ENCODE data around the gene BEST2.
A peak's percentile ranks its signal among the peaks of the same experiment; 100 is the strongest.

BEST2 gene

DNA sequence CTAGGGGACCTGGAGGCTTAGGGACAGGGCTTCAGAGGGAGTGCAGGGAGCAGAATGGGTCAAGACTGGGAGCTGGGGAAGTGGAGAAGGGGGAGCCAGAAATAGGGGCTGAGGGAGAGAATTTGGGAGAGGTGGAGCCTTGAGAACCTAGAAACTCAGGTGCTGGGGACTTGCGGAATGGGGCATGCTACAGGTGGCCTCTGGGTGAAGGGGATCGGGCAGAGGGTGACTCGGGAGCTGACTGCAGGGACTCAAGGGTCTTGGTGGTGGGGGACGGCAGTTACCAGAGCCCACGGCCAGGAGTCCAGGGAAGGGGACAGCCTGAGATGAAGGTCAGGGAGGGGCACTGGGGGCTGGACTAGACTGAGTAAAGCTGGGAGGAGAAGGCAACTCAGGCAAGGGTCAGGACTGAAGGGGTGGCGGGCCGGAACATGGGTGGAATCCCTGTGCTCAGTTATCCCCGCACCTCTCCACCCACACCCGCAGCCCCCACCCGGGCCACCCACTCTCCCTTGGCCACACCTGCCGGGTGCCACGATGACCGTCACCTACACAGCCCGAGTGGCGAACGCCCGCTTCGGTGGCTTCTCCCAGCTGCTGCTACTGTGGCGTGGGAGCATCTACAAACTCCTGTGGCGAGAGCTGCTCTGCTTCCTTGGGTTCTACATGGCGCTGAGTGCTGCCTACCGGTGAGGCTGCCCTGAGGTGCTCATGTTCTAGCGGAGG lies 628 bp downstream of the BEST2 start:
- peaks cover 5% of the 10 kb centered on the region for H3K4me1 Mint-ChIP-seq
- H3K36me3 Mint-ChIP-seq = peaks cover 6% of the 10 kb centered on the region
- peak overlapping the region; percentile 55 for H3K27ac Mint-ChIP-seq
- no peaks in the 10 kb centered on the region for H3K9me3 Mint-ChIP-seq
- H3K4me3 Mint-ChIP-seq = no peak overlapping the region
- peaks cover 5% of the 10 kb centered on the region for H3K27me3 Mint-ChIP-seq

- H3K4me3 Mint-ChIP-seq = no peak overlapping the region
- H3K27me3 Mint-ChIP-seq = peaks cover 5% of the 10 kb centered on the region
- H3K9me3 Mint-ChIP-seq = no peaks in the 10 kb centered on the region
- H3K4me1 Mint-ChIP-seq = peaks cover 4% of the 10 kb centered on the region
- H3K27ac Mint-ChIP-seq = no peak overlapping the region
- H3K36me3 Mint-ChIP-seq = no peaks in the 10 kb centered on the region
These were observed 3.0 kb downstream of the BEST2 start for GRCh38 chr19:12754465-12755196.

DNA sequence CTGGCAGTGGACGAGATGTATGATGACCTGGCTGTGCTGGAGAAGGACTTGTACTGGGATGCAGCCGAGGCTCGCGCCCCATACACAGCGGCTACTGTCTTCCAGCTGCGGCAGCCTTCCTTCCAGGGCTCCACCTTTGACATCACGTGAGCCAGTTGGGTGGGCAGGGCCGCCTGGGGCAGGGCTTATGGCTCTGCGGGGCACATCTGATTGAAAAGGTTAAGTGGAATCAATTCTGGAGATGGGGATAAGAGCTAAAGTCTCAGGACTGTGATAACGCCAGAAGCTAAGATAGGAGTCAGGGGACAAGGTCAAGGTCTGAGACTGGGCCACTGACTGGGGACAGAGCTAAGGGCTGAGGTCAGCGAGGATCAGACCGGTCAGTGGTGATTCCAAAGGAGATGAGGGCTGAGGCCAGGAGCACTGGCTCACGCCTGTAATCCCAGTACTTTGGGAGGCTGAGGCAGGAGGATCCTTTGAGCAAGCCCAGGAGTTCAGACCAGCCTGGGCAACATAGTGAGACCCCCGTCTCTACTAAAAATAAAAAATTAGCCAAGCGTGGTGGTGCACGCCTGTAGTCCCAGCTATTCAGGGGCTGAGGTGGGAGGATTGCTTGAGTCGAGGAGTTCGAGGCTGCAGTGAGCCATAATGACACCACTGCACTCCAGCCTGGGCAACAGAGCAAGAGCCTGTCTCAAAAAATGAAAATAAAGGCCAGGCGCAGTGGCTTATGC lies 4.7 kb downstream of the BEST2 start:
- H3K27ac Mint-ChIP-seq = no peak overlapping the region
- peaks cover 4% of the 10 kb centered on the region for H3K27me3 Mint-ChIP-seq
- H3K36me3 Mint-ChIP-seq = no peaks in the 10 kb centered on the region
- H3K9me3 Mint-ChIP-seq = no peaks in the 10 kb centered on the region
- peaks cover 5% of the 10 kb centered on the region for H3K4me1 Mint-ChIP-seq
- H3K4me3 Mint-ChIP-seq = no peak overlapping the region

- Mint-ChIP-seq H3K27me3 (peaks cover 3% of the 10 kb centered on the region), H3K4me3 (peak overlapping the region; percentile 52), H3K27ac (no peak overlapping the region), H3K9me3 (no peaks in the 10 kb centered on the region), H3K36me3 (no peaks in the 10 kb centered on the region), H3K4me1 (peaks cover 5% of the 10 kb centered on the region)
These were observed 6.1 kb downstream of the BEST2 start for GRCh38 chr19:12757544-12758274.

- H3K27ac Mint-ChIP-seq = no peak overlapping the region
- no peaks in the 10 kb centered on the region for H3K9me3 Mint-ChIP-seq
- H3K27me3 Mint-ChIP-seq = peaks cover 3% of the 10 kb centered on the region
- no peak overlapping the region for H3K4me3 Mint-ChIP-seq
- peaks cover 5% of the 10 kb centered on the region for H3K4me1 Mint-ChIP-seq
- H3K36me3 Mint-ChIP-seq = no peaks in the 10 kb centered on the region
These were observed 8.1 kb downstream of the BEST2 start for GRCh38 chr19:12759686-12760085.

- Mint-ChIP-seq H3K4me1 (peaks cover 5% of the 10 kb centered on the region), H3K36me3 (no peaks in the 10 kb centered on the region), H3K4me3 (no peak overlapping the region), H3K9me3 (no peaks in the 10 kb centered on the region), H3K27ac (no peak overlapping the region), H3K27me3 (no peaks in the 10 kb centered on the region)
These were observed 11.5 kb downstream of the BEST2 start for GRCh38 chr19:12763100-12763499.

GRCh38 chr19:12764698-12765097 lies 13.1 kb downstream of the BEST2 start:
- Mint-ChIP-seq H3K27me3 (no peaks in the 10 kb centered on the region), H3K36me3 (no peaks in the 10 kb centered on the region), H3K9me3 (no peaks in the 10 kb centered on the region), H3K4me1 (peaks cover 5% of the 10 kb centered on the region), H3K4me3 (no peak overlapping the region), H3K27ac (no peak overlapping the region)

GRCh38 chr19:12766051-12766521 lies 14.5 kb downstream of the BEST2 start:
- H3K9me3 Mint-ChIP-seq = no peaks in the 10 kb centered on the region

DNA sequence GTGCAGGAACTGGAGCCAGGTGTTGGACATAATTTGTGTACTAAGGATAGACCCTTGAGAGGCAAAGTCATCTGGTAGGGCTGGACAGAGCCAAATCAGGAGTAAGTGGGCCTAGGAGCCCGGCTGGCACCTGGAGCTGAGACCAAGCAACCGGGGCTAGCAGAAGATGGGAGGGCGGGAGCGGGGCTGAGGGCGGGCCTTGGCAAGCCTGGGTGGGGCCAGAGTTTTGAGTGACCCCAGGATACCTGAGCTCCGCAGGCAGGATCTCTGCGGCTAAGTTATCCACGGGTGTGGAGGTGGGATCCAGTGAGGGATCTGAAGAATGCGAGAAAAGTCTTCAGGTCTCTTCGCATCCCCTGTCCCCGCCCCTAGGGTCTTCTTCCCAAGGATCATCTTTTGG lies 15.6 kb downstream of the BEST2 start:
- H3K27me3 Mint-ChIP-seq = no peaks in the 10 kb centered on the region
- no peaks in the 10 kb centered on the region for H3K4me1 Mint-ChIP-seq
- H3K4me3 Mint-ChIP-seq = no peak overlapping the region
- no peaks in the 10 kb centered on the region for H3K36me3 Mint-ChIP-seq
- no peaks in the 10 kb centered on the region for H3K9me3 Mint-ChIP-seq
- H3K27ac Mint-ChIP-seq = no peak overlapping the region

More at GRCh38 chr19:12766051-12766521, 14.5 kb downstream of the BEST2 start:
- Mint-ChIP-seq H3K27ac (no peak overlapping the region), H3K4me3 (no peak overlapping the region), H3K4me1 (no peaks in the 10 kb centered on the region), H3K36me3 (no peaks in the 10 kb centered on the region), H3K27me3 (no peaks in the 10 kb centered on the region)

DNA sequence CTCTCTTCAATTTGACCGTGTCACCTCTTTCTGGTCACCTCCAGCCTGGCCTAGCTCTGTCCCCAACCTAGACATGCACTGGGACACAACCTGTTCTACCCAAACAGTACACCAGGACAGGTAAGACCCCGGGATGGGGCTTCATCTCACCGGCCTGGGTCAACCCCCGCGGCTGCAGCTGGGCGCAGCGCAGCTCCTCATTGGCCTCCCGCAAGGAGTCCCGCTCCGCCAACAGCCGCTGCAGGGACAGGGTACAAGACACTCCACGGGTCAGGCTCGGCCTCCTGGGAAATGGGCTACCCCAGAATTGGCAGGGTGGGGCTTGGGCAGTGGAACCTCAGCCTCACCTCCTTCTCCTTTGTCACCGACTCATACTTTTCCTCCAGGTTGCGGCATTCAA lies 16.1 kb downstream of the BEST2 start:
- Mint-ChIP-seq H3K27ac (no peak overlapping the region), H3K36me3 (no peaks in the 10 kb centered on the region), H3K9me3 (no peaks in the 10 kb centered on the region), H3K4me3 (no peak overlapping the region), H3K4me1 (no peaks in the 10 kb centered on the region), H3K27me3 (no peaks in the 10 kb centered on the region)

DNA sequence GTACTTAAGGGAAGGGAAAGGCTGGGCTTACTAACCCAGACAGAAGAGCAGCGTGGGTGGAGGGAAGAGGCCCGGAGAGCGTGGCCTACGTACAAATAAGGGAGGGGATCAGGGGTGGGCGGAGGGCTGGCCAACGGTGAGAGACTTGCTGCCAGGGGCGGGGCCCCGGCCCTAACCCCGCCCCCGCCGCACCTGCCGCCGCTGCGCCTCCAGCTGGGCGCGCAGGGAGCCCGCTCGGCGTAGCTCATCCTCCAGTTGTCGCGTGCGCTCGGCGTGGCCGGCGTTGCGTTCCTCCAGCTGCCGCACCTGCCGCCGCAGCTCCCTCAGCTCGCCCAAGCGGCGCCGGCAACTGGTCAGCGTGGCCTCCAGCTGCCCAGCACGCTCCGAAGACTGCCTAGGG lies 18.1 kb downstream of the BEST2 start:
- Mint-ChIP-seq H3K4me3 (peak overlapping the region; percentile 47), H3K9me3 (no peaks in the 10 kb centered on the region), H3K27me3 (no peaks in the 10 kb centered on the region), H3K27ac (peak overlapping the region; percentile 59), H3K36me3 (no peaks in the 10 kb centered on the region), H3K4me1 (peaks cover 8% of the 10 kb centered on the region)

GRCh38 chr19:12770922-12771321 lies 19.3 kb downstream of the BEST2 start:
- Mint-ChIP-seq H3K36me3 (no peaks in the 10 kb centered on the region), H3K27me3 (no peaks in the 10 kb centered on the region), H3K4me3 (no peak overlapping the region), H3K9me3 (no peaks in the 10 kb centered on the region), H3K4me1 (peaks cover 8% of the 10 kb centered on the region), H3K27ac (no peak overlapping the region)

DNA sequence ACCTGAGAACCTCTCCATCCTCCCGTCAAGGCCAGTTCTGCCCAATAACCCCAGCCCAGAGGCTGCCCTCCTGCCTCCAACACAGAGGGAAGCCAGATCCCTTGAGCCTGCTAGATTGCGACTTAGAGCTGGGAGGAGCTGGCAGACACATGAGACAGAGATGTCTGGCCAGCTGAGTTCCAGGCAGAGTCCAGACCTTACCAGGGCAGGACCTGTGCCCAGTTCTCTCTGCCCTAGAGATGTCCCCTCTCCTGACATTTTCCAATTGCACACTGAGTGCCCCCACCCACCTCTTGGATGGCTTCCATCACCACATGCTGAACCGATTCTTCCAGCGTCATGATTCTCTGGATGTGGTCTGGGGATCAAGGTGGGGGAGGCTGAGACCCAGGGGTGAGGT lies 20.7 kb downstream of the BEST2 start:
- H3K27me3 Mint-ChIP-seq = no peaks in the 10 kb centered on the region
- peaks cover 9% of the 10 kb centered on the region for H3K4me1 Mint-ChIP-seq
- H3K4me3 Mint-ChIP-seq = no peak overlapping the region
- no peaks in the 10 kb centered on the region for H3K9me3 Mint-ChIP-seq
- no peak overlapping the region for H3K27ac Mint-ChIP-seq
- H3K36me3 Mint-ChIP-seq = no peaks in the 10 kb centered on the region

DNA sequence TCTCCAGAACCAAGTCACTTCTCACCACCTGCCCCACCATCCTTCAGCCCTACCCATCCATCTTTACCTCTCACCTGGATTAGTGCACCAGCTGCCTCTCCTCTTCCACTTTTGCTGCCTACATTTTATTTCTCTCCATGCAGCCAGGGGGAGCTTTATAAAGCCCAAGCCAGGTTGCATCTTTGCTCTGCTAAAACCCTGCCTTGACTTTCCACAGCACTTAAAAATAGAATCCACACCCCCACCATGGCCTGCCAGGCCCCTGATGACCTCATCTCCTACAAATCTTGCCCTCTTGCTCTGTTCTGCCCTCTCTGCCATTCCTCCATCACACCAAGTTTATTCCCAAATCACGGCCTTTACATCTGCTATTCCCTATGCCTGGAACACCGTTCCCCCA lies 22.0 kb downstream of the BEST2 start:
- no peaks in the 10 kb centered on the region for H3K36me3 Mint-ChIP-seq
- H3K4me1 Mint-ChIP-seq = peaks cover 19% of the 10 kb centered on the region
- no peak overlapping the region for H3K4me3 Mint-ChIP-seq
- H3K27ac Mint-ChIP-seq = peak overlapping the region; percentile 3
- H3K9me3 Mint-ChIP-seq = no peaks in the 10 kb centered on the region
- H3K27me3 Mint-ChIP-seq = no peaks in the 10 kb centered on the region

Data from activated naive CD4-positive, alpha-beta T cell treated with anti-CD3 and anti-CD28 coated beads, Interleukin-2, amount 50 U/mL, for 24 hours (primary cell).